H1 (cell line): ENCODE results near the gene MGAT4B.

Source experiments
- CTCF ChIP-seq, 3 experiments: IDR thresholded peaks; 1 replicate in 2 of 3; 2 replicates in 1 of 3; pipeline versions ENCODE4 v1.5.1 to v1.6.1; 2011; ENCODE audit warnings: low read length in 3 of 3, mild to moderate bottlenecking in 3 of 3, inconsistent platforms in 2 of 3, low read depth in 1 of 3, moderate library complexity in 1 of 3; ENCODE audit not compliant: insufficient read depth in 1 of 3; ENCODE audit errors: control extremely low read depth in 1 of 3
- E2F6 ChIP-seq: IDR thresholded peaks from 2 replicates; pipeline ENCODE4 v1.6.1; 2012; ENCODE audit warnings: inconsistent platforms
- EP300 ChIP-seq, 2 experiments: IDR thresholded peaks; 1 replicate in 1 of 2; 2 replicates in 1 of 2; pipeline ENCODE4 v1.6.1; 2011 to 2012; ENCODE audit warnings: low read depth in 2 of 2, low read length in 2 of 2, mild to moderate bottlenecking in 2 of 2, borderline replicate concordance in 1 of 2, inconsistent platforms in 1 of 2, moderate library complexity in 1 of 2
- RBBP5 ChIP-seq: IDR thresholded peaks from 2 replicates; pipeline ENCODE4 v1.7.1; 2012; ENCODE audit warnings: low read depth, mild to moderate bottlenecking, inconsistent platforms, low read length, moderate library complexity, borderline replicate concordance
- USF2 ChIP-seq: IDR thresholded peaks from 2 replicates; pipeline ENCODE4 v1.6.1; 2011; ENCODE audit warnings: low read length, improper control_type of control experiment

DNA sequence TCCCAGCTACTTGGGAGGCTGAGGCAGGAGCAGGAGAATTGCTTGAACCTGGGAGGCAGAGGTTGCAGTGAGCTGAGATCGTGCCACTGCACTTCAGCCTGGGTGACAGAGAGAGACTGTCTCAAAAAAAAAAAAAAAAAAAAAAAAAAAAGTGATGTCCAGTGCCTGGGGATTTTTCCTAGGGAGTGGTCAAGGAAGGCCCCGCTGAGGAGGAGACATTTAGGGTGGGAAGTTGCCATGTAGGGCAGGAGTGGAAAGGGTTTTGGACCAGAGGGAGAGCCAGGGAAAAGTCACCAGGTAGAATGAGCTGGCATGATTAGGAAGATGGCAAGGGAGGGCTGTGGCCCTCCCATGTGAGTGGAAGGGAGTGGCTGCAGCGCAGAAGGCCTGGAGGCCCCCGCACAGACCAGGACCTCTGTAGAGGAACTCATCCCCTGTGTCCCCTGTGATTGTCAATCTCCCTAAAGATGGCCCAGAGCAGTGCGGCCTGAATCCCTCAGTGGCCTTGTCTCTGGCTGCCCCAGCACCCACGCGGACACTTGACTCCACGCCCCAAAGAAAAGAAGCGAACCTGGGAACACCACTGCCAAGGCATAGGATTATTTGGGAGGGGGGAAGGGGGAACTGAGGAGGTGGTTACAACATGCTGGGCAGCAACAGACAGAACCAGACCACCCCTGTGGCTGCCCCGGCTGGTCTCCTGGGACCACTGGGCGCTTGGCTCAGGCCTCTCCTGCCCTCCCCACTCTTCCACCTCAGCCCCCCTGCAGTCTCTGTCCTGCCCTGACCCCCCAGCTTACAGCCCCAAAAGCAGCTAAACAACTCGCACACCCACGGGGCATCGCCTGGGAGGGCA, 11.5 kb upstream of the MGAT4B start:
- TF ChIP-seq RBBP5 (no peak), USF2 (no peak), E2F6 (no peak), EP300 (IDR thresholded peaks at IDR 0.05; ENCODE audit: borderline replicate concordance in 1 of 2, low read depth in 2 of 2, low read length in 2 of 2) (no peak), CTCF (IDR thresholded peaks at IDR 0.05; ENCODE audit: control extremely low read depth in 1 of 3, insufficient read depth in 1 of 3, low read depth in 1 of 3, low read length in 3 of 3) (no peak)
